Endothelial cell (in vitro differentiated cells): Measurements from ENCODE around the gene SYNPO. TPM values are rescaled to one million over a fixed set of nuclear protein-coding genes. Genes with fewer than 3 reads are reported as not detected.
A peak's percentile ranks its signal among the peaks of the same experiment; 100 is the strongest.

ENCODE experiments used
- DNase-seq: peaks from one replicate; pipeline ENCODE4 v3.0.0; 2021; ENCODE audit warnings: low spot score
- H3K27ac Mint-ChIP-seq: one replicate; pipeline ENCODE4 v1.8.0; 2021; ENCODE audit warnings: mixed read lengths, inconsistent platforms; ENCODE audit not compliant: unreplicated experiment
- H3K27me3 Mint-ChIP-seq: one replicate; pipeline ENCODE4 v1.8.0; 2021; ENCODE audit warnings: mild to moderate bottlenecking, moderate library complexity, mixed read lengths, inconsistent platforms; ENCODE audit not compliant: unreplicated experiment
- H3K36me3 Mint-ChIP-seq: one replicate; pipeline ENCODE4 v1.8.0; 2021; ENCODE audit warnings: mild to moderate bottlenecking, low read depth, mixed read lengths, inconsistent platforms; ENCODE audit not compliant: unreplicated experiment
- H3K4me1 Mint-ChIP-seq: one replicate; pipeline ENCODE4 v1.8.0; 2021; ENCODE audit warnings: mild to moderate bottlenecking, mixed read lengths, inconsistent platforms; ENCODE audit not compliant: unreplicated experiment
- H3K4me3 Mint-ChIP-seq: one replicate; pipeline ENCODE4 v1.8.0; 2021; ENCODE audit warnings: mild to moderate bottlenecking, mixed read lengths, inconsistent platforms; ENCODE audit not compliant: unreplicated experiment
- H3K9me3 Mint-ChIP-seq: one replicate; pipeline ENCODE4 v1.8.0; 2021; ENCODE audit warnings: mixed read lengths, inconsistent platforms; ENCODE audit not compliant: unreplicated experiment
- total RNA-seq: library from RNA; stranded (reverse); fragmentation: NEBNext Ultra II Directional; extraction: Animal tissue kit (Norgen Biotek cat#: 25700); gene quantifications from one replicate; pipeline ENCODE4 v1.2.1, GENCODE V29; 2021; ENCODE audit not compliant: unreplicated experiment
- TF ChIP-seq, protein P1 (sequence below): fragments of 200-600 bp; sonication (generic); IDR thresholded peaks from one replicate; pipeline ENCODE4 v1.5.0; 2021; ENCODE audit warnings: antibody characterized with exemption; ENCODE audit not compliant: unreplicated experiment

Gene SYNPO
- total RNA-seq, 1 donor from 2014 or later, result 94.3 TPM

DNA sequence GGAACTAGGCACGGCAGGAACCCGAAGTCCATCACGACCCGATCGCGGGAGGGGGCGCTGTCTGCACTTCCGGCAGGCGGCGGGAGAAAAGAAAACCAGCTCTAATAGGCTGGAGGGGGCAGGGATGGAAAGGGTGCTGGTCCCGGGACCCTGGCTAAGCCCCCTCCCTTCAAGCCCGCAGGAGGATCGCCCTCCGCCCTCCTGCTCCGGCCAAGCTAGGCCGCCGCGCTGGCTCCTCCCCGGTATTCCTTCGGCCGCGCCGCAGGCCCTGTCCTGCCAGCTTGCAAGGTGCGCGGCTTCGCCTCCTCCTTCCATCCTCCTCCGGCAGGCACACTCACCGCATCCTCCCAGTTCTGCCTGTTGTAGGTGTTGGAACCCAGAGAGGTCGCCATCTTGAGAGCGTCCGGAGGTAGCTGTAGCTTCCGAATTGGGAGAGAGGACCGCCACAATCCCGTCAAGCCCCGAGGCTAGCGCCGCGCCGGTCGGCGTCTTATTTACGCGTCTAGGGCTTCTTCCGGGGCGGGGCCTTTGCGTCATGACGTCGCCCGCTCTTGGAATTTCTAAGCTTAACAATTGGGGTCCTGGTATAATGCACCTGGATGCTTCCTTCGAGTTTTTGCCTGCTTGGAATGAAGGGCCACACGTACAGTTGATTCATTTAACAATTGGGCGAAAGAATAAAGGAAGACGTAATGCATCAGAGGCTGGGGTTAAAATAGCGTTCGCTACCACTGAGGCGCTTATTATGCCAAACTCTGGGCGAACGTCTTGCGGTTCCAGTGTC lies 60.3 kb downstream of the SYNPO start, which contains the start of gene RBM22:
TSS of gene RBM22 (minus strand) at position 469 of the 784 bp plus-strand sequence. CDS start at position 392, 77 bp downstream.
- peak; percentile 83 for DNase-seq
- H3K27me3 Mint-ChIP-seq, result no peaks in the 10 kb centered on the region
- H3K9me3 Mint-ChIP-seq, result no peaks in the 10 kb centered on the region
- TF ChIP-seq, protein P1, sequence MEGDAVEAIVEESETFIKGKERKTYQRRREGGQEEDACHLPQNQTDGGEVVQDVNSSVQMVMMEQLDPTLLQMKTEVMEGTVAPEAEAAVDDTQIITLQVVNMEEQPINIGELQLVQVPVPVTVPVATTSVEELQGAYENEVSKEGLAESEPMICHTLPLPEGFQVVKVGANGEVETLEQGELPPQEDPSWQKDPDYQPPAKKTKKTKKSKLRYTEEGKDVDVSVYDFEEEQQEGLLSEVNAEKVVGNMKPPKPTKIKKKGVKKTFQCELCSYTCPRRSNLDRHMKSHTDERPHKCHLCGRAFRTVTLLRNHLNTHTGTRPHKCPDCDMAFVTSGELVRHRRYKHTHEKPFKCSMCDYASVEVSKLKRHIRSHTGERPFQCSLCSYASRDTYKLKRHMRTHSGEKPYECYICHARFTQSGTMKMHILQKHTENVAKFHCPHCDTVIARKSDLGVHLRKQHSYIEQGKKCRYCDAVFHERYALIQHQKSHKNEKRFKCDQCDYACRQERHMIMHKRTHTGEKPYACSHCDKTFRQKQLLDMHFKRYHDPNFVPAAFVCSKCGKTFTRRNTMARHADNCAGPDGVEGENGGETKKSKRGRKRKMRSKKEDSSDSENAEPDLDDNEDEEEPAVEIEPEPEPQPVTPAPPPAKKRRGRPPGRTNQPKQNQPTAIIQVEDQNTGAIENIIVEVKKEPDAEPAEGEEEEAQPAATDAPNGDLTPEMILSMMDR, result peak; percentile 57
- H3K27ac Mint-ChIP-seq, result no peak within 1 kb of the TSS
- H3K4me1 Mint-ChIP-seq, result no peaks in the 10 kb centered on the region
- H3K36me3 Mint-ChIP-seq, result peaks cover 19% of the 10 kb centered on the region
- peak within 1 kb of the TSS; percentile 69 for H3K4me3 Mint-ChIP-seq

DNA sequence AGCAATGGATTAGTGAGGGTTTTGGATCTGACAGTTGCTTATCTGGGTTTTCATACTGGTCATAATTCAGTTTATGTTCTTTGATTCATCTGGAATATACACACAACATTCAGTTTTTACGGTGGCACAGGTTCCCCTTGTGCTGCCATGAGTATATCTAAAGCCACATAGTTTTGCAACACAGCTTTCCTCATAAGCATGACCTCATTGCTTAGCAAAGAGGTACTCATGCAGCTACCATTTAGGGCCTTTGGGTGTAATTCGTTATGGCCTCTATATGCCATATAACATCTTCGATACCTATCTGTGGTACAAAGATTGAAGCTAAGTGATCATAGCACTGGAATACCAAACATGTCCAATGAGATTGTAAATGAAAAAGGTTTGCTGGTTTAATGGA lies 63.3 kb downstream of the SYNPO start:
- no peaks in the 10 kb centered on the region for H3K9me3 Mint-ChIP-seq
- TF ChIP-seq, protein P1, result no peak
- H3K27ac Mint-ChIP-seq, result no peak overlapping the region
- peaks cover 14% of the 10 kb centered on the region for H3K36me3 Mint-ChIP-seq
- peaks cover 17% of the 10 kb centered on the region for H3K4me1 Mint-ChIP-seq
- no peak for DNase-seq
- H3K27me3 Mint-ChIP-seq, result no peaks in the 10 kb centered on the region
- no peak overlapping the region for H3K4me3 Mint-ChIP-seq

DNA sequence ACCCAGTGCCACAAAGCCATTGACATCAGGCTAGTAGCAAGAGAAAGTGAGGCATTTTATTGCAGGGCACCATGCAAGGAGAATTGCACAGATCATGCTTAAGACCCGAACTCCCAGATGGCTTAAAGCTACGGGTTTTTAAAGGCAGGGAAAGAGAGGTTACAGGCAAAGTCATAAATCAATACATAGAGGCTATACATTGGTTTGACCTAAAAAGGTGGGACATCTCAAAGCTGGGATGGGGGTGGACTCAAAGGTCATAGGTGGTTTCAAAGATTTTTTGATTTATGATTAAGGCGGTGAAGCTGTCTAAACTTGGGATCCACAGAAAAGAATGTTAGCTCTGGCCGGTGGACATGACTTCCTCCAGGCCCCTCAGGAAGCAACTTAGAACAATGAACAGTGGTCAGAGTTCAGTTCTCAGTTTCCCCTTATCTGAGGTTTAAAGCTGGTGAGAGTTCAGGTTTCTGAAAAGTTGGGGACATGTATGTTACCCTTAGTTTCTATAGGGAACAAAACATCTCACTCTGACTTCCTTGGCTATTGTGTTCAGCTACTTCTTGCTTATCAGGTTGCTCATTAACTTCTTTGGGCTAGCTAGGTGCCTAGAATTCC lies 66.4 kb downstream of the SYNPO start:
- H3K4me3 Mint-ChIP-seq, result peak overlapping the region; percentile 37
- peaks cover 17% of the 10 kb centered on the region for H3K4me1 Mint-ChIP-seq
- H3K27ac Mint-ChIP-seq, result peak overlapping the region; percentile 77
- H3K36me3 Mint-ChIP-seq, result peaks cover 18% of the 10 kb centered on the region
- TF ChIP-seq, protein P1, result no peak
- H3K9me3 Mint-ChIP-seq, result no peaks in the 10 kb centered on the region
- DNase-seq, result no peak
- H3K27me3 Mint-ChIP-seq, result no peaks in the 10 kb centered on the region

Other genes with a start within 250 kb of the SYNPO start
- 170 TPM for gene CD74, start 227.8 kb upstream of the SYNPO start, total RNA-seq
- 2,784 TPM for gene RPS14, start 190.9 kb upstream of the SYNPO start, total RNA-seq
- 178 TPM for gene NDST1, start 132.5 kb upstream of the SYNPO start, total RNA-seq
- 12.0 TPM for gene MYOZ3, start 20.6 kb downstream of the SYNPO start, total RNA-seq
- gene RBM22, start 60.4 kb downstream of the SYNPO start, total RNA-seq, result 54.5 TPM
- gene DCTN4, start 118.4 kb downstream of the SYNPO start, total RNA-seq, result 50.3 TPM
- 3.0 TPM for gene SMIM3, start 138.1 kb downstream of the SYNPO start, total RNA-seq
- gene IRGM, start 205.9 kb downstream of the SYNPO start, total RNA-seq, result not detected